ENCODE data around the gene VOPP1.
A peak's percentile ranks its signal among the peaks of the same experiment; 100 is the strongest.
"Not testable (repeated sequence)": the region's sequence is repeated elsewhere in the genome, so short reads cannot be mapped to it uniquely, and the experiment has no call there.

The VOPP1 gene

GRCh38 chr7:55510206-55510605, 62.1 kb downstream of the VOPP1 start:
- not testable (repeated sequence) for DNase-seq (ENCODE audit: low spot score)

- DNase-seq (ENCODE audit: low spot score), result no peak
Observed at GRCh38 chr7:55509322-55509721, 63.0 kb downstream of the VOPP1 start.

- no peak for DNase-seq (ENCODE audit: low spot score)
Observed at GRCh38 chr7:55508221-55509011, 63.9 kb downstream of the VOPP1 start.

GRCh38 chr7:55507743-55508142, 64.6 kb downstream of the VOPP1 start:
- DNase-seq (ENCODE audit: low spot score), result no peak

- no peak for DNase-seq (ENCODE audit: low spot score)
Observed at GRCh38 chr7:55504967-55505658, 67.2 kb downstream of the VOPP1 start.

GRCh38 chr7:55504093-55504859, 68.0 kb downstream of the VOPP1 start:
- peak; percentile 40 for DNase-seq (ENCODE audit: low spot score)

- no peak for DNase-seq (ENCODE audit: low spot score)
Observed at GRCh38 chr7:55502858-55503440, 69.4 kb downstream of the VOPP1 start.

- DNase-seq (ENCODE audit: low spot score), result peak; percentile 68
Observed at GRCh38 chr7:55502124-55502857, 70.0 kb downstream of the VOPP1 start.

GRCh38 chr7:55501611-55502010, 70.7 kb downstream of the VOPP1 start:
- DNase-seq (ENCODE audit: low spot score), result no peak

- no peak for DNase-seq (ENCODE audit: low spot score)
Observed at GRCh38 chr7:55500117-55500756, 72.1 kb downstream of the VOPP1 start.

- DNase-seq (ENCODE audit: low spot score), result no peak
Observed at GRCh38 chr7:55499591-55499990, 72.7 kb downstream of the VOPP1 start.

- no peak for DNase-seq (ENCODE audit: low spot score)
Observed at GRCh38 chr7:55498770-55499169, 73.5 kb downstream of the VOPP1 start.

- no peak for DNase-seq (ENCODE audit: low spot score)
Observed at GRCh38 chr7:55498142-55498541, 74.2 kb downstream of the VOPP1 start.

GRCh38 chr7:55497521-55497920, 74.8 kb downstream of the VOPP1 start:
- no peak for DNase-seq (ENCODE audit: low spot score)

- no peak for DNase-seq (ENCODE audit: low spot score)
Observed at GRCh38 chr7:55496906-55497305, 75.4 kb downstream of the VOPP1 start.

- DNase-seq (ENCODE audit: low spot score), result no peak
Observed at GRCh38 chr7:55494951-55495350, 77.4 kb downstream of the VOPP1 start.

GRCh38 chr7:55493408-55493807, 78.9 kb downstream of the VOPP1 start:
- no peak for DNase-seq (ENCODE audit: low spot score)

- DNase-seq (ENCODE audit: low spot score), result no peak
Observed at GRCh38 chr7:55491346-55491745, 81.0 kb downstream of the VOPP1 start.

GRCh38 chr7:55490099-55490498, 82.2 kb downstream of the VOPP1 start:
- no peak for DNase-seq (ENCODE audit: low spot score)

- DNase-seq (ENCODE audit: low spot score), result no peak
Observed at GRCh38 chr7:55489552-55489951, 82.8 kb downstream of the VOPP1 start.

- DNase-seq (ENCODE audit: low spot score), result no peak
Observed at GRCh38 chr7:55488804-55489340, 83.4 kb downstream of the VOPP1 start.

All from COLO829 (cell line).